NCI-H82 treated with DMSO at 0.1 percent for 48 hours (cell line): ENCODE results near the gene RALGPS1.

Source experiments
- DNase-seq: peaks from one replicate; lab custom pipeline; 2025; ENCODE audit not compliant: unreplicated experiment; lab: John Stamatoyannopoulos, UW

The RALGPS1 gene

GRCh38 chr9:127215268-127216209, 301.0 kb downstream of the RALGPS1 start:
- no peak for DNase-seq

GRCh38 chr9:127216210-127216887, 301.8 kb downstream of the RALGPS1 start:
- DNase-seq, result no peak

- DNase-seq, result no peak
These were observed 302.3 kb downstream of the RALGPS1 start for GRCh38 chr9:127216888-127217217.

- DNase-seq, result no peak
These were observed 304.2 kb downstream of the RALGPS1 start for GRCh38 chr9:127218818-127219217.

- DNase-seq, result no peak
These were observed 304.9 kb downstream of the RALGPS1 start for GRCh38 chr9:127219520-127219919.

- DNase-seq, result no peak
These were observed 307.1 kb downstream of the RALGPS1 start for GRCh38 chr9:127221695-127222094.

GRCh38 chr9:127222388-127223095, 308.0 kb downstream of the RALGPS1 start:
- DNase-seq, result peak; percentile 58

GRCh38 chr9:127223266-127223665, 308.7 kb downstream of the RALGPS1 start:
- peak; percentile 62 for DNase-seq

- no peak for DNase-seq
These were observed 309.2 kb downstream of the RALGPS1 start for GRCh38 chr9:127223810-127224177.

- DNase-seq, result peak; percentile 82
These were observed 309.7 kb downstream of the RALGPS1 start for GRCh38 chr9:127224178-127224882.

GRCh38 chr9:127224883-127225739, 310.5 kb downstream of the RALGPS1 start:
- DNase-seq, result peak; percentile 86

GRCh38 chr9:127225801-127226625, 311.4 kb downstream of the RALGPS1 start:
- no peak for DNase-seq

- no peak for DNase-seq
These were observed 315.3 kb downstream of the RALGPS1 start for GRCh38 chr9:127229691-127230417.

- DNase-seq, result no peak
These were observed 317.1 kb downstream of the RALGPS1 start for GRCh38 chr9:127231666-127232065.

- DNase-seq, result no peak
These were observed 318.4 kb downstream of the RALGPS1 start for GRCh38 chr9:127232833-127233549.

- no peak for DNase-seq
These were observed 319.0 kb downstream of the RALGPS1 start for GRCh38 chr9:127233550-127233949.

- no peak for DNase-seq
These were observed 319.4 kb downstream of the RALGPS1 start for GRCh38 chr9:127233989-127234388.

GRCh38 chr9:127237801-127238200, 323.2 kb downstream of the RALGPS1 start:
- DNase-seq, result no peak
